Caco-2 (cell line): ENCODE measurements around the gene TMEM95. TPM values are rescaled to one million over a fixed set of nuclear protein-coding genes. Genes with fewer than 3 reads are reported as not detected.

Experiments
- total RNA-seq: library from RNA; stranded (reverse); gene quantifications from 2 replicates; pipeline ENCODE4 v1.2.3, GENCODE V29; 2022

Gene TMEM95
- total RNA-seq, 1 experiment from 2014 or later, result not detected

Other genes starting within 250 kb of the TMEM95 start
- gene ASGR2, start 240.3 kb upstream of the TMEM95 start, total RNA-seq, result 12.8 and 14.3 TPM in 2 replicates
- 8.3 and 9.2 TPM in 2 replicates for gene ASGR1, start 175.8 kb upstream of the TMEM95 start, total RNA-seq
- 0.98 and 1.8 TPM in 2 replicates for gene DLG4, start 135.3 kb upstream of the TMEM95 start, total RNA-seq
- 133 and 164 TPM in 2 replicates for gene ACADVL, start 135.2 kb upstream of the TMEM95 start, total RNA-seq
- 38.3 and 41.3 TPM in 2 replicates for gene DVL2, start 120.6 kb upstream of the TMEM95 start, total RNA-seq
- 20.5 and 20.6 TPM in 2 replicates for gene PHF23, start 115.7 kb upstream of the TMEM95 start, total RNA-seq
- 129 and 140 TPM in 2 replicates for gene GABARAP, start 112.7 kb upstream of the TMEM95 start, total RNA-seq
- gene CTDNEP1, start 103.4 kb upstream of the TMEM95 start, total RNA-seq, result 68.6 and 71.1 TPM in 2 replicates
- gene ELP5, start 102.9 kb upstream of the TMEM95 start, total RNA-seq, result 43.2 and 43.3 TPM in 2 replicates
- gene CLDN7, start 92.7 kb upstream of the TMEM95 start, total RNA-seq, result 111 and 115 TPM in 2 replicates
- gene SLC2A4, start 73.4 kb upstream of the TMEM95 start, total RNA-seq, result 0.35 and 0.88 TPM in 2 replicates
- gene YBX2, start 60.5 kb upstream of the TMEM95 start, total RNA-seq, result 21.1 and 27.6 TPM in 2 replicates
- gene EIF5A, start 47.5 kb upstream of the TMEM95 start, total RNA-seq, result 345 and 388 TPM in 2 replicates
- gene GPS2, start 39.8 kb upstream of the TMEM95 start, total RNA-seq, result 36.0 and 39.2 TPM in 2 replicates
- gene NEURL4, start 25.8 kb upstream of the TMEM95 start, total RNA-seq, result 29.5 and 31.1 TPM in 2 replicates
- gene ACAP1, start 18.6 kb upstream of the TMEM95 start, total RNA-seq, result 1.6 TPM in 1 of 2 replicates, not detected in the other
- gene KCTD11, start 3.0 kb upstream of the TMEM95 start, total RNA-seq, result 5.1 and 5.4 TPM in 2 replicates
- gene TNK1, start 25.9 kb downstream of the TMEM95 start, total RNA-seq, result 6.1 and 6.4 TPM in 2 replicates
- 12.7 and 14.5 TPM in 2 replicates for gene PLSCR3, start 39.4 kb downstream of the TMEM95 start, total RNA-seq
- gene TMEM256, start 48.9 kb downstream of the TMEM95 start, total RNA-seq, result 40.2 and 41.3 TPM in 2 replicates
- 12.6 and 16.1 TPM in 2 replicates for gene NLGN2, start 52.7 kb downstream of the TMEM95 start, total RNA-seq
- gene SPEM1, start 65.2 kb downstream of the TMEM95 start, total RNA-seq, result 0.52 TPM in 1 of 2 replicates, not detected in the other
- not detected in 2 replicates for gene SPEM2, start 70.5 kb downstream of the TMEM95 start, total RNA-seq
- gene SPEM3, start 73.7 kb downstream of the TMEM95 start, total RNA-seq, result not detected in 2 replicates
- 2.9 and 3.7 TPM in 2 replicates for gene TMEM102, start 80.3 kb downstream of the TMEM95 start, total RNA-seq
- gene FGF11, start 84.4 kb downstream of the TMEM95 start, total RNA-seq, result 0.91 and 1.3 TPM in 2 replicates
- gene CHRNB1, start 89.9 kb downstream of the TMEM95 start, total RNA-seq, result 1.7 and 2.6 TPM in 2 replicates
- 15.5 and 16.5 TPM in 2 replicates for gene ZBTB4, start 124.5 kb downstream of the TMEM95 start, total RNA-seq
- not detected in 2 replicates for gene SLC35G6, start 126.3 kb downstream of the TMEM95 start, total RNA-seq
- gene POLR2A, start 129.2 kb downstream of the TMEM95 start, total RNA-seq, result 69.8 and 72.1 TPM in 2 replicates
- not detected in 2 replicates for gene TNFSF12, start 193.9 kb downstream of the TMEM95 start, total RNA-seq
- 0.20 TPM in 1 of 2 replicates, not detected in the other for gene TNFSF13, start 203.6 kb downstream of the TMEM95 start, total RNA-seq
- 29.2 and 30.2 TPM in 2 replicates for gene SENP3, start 206.8 kb downstream of the TMEM95 start, total RNA-seq
- gene CD68, start 224.5 kb downstream of the TMEM95 start, total RNA-seq, result 1.1 and 1.6 TPM in 2 replicates
- 44.2 and 49.7 TPM in 2 replicates for gene MPDU1, start 228.7 kb downstream of the TMEM95 start, total RNA-seq
- 0.53 TPM in 1 of 2 replicates, not detected in the other for gene SOX15, start 234.9 kb downstream of the TMEM95 start, total RNA-seq